GM18517 (cell line): ENCODE measurements around the gene TMEM131L.
"Not testable (repeated sequence)": the region's sequence is repeated elsewhere in the genome, so short reads cannot be mapped to it uniquely, and the experiment has no call there.

Experiments
- ATAC-seq: cut with Tn5 transposase; IDR thresholded peaks from one replicate; pipeline ENCODE4 v1.9.1; 2021; ENCODE audit warnings: mild to moderate bottlenecking, moderate library complexity; ENCODE audit not compliant: unreplicated experiment

TMEM131L gene

GRCh38 chr4:153602758-153603157 is 136.6 kb downstream of the TMEM131L start:
- ATAC-seq = no peak

GRCh38 chr4:153603258-153603657 is 137.1 kb downstream of the TMEM131L start:
- ATAC-seq = no peak

- no peak for ATAC-seq
These were observed 137.7 kb downstream of the TMEM131L start for GRCh38 chr4:153603835-153604234.

- not testable (repeated sequence) for ATAC-seq
These were observed 142.9 kb downstream of the TMEM131L start for GRCh38 chr4:153609070-153609469.

- ATAC-seq = no peak
These were observed 144.6 kb downstream of the TMEM131L start for GRCh38 chr4:153610623-153611376.

- no peak for ATAC-seq
These were observed 145.5 kb downstream of the TMEM131L start for GRCh38 chr4:153611679-153612078.

GRCh38 chr4:153612878-153613277 is 146.7 kb downstream of the TMEM131L start:
- no peak for ATAC-seq

GRCh38 chr4:153616006-153616555 is 149.9 kb downstream of the TMEM131L start:
- ATAC-seq = no peak

GRCh38 chr4:153618833-153619232 is 152.7 kb downstream of the TMEM131L start:
- no peak for ATAC-seq

GRCh38 chr4:153619811-153620210 is 153.7 kb downstream of the TMEM131L start:
- no peak for ATAC-seq

GRCh38 chr4:153620352-153620751 is 154.2 kb downstream of the TMEM131L start:
- ATAC-seq = no peak

GRCh38 chr4:153622093-153622492 is 155.9 kb downstream of the TMEM131L start:
- ATAC-seq = no peak

GRCh38 chr4:153622778-153623240 is 156.6 kb downstream of the TMEM131L start:
- no peak for ATAC-seq

GRCh38 chr4:153623491-153623890 is 157.3 kb downstream of the TMEM131L start:
- no peak for ATAC-seq

- no peak for ATAC-seq
These were observed 162.7 kb downstream of the TMEM131L start for GRCh38 chr4:153628796-153629315.

GRCh38 chr4:153629776-153630175 is 163.6 kb downstream of the TMEM131L start:
- no peak for ATAC-seq

GRCh38 chr4:153634738-153635353 is 168.7 kb downstream of the TMEM131L start:
- ATAC-seq = no peak

- ATAC-seq = no peak
These were observed 169.7 kb downstream of the TMEM131L start for GRCh38 chr4:153635846-153636245.

GRCh38 chr4:153637201-153637600 is 171.0 kb downstream of the TMEM131L start:
- no peak for ATAC-seq

- no peak for ATAC-seq
These were observed 171.9 kb downstream of the TMEM131L start for GRCh38 chr4:153638011-153638410.

GRCh38 chr4:153638999-153639398 is 172.8 kb downstream of the TMEM131L start:
- ATAC-seq = no peak
